Mucosa of rectum (tissue), 2 donors: ENCODE measurements around the gene ID3.

Source experiments
- H3K27ac ChIP-seq, 2 donors: one replicate each; pipeline ENCODE4 v1.7.0; 2013; ENCODE audit warnings: inconsistent platforms in 2 of 2, low read depth in 2 of 2, low read length in 2 of 2
- H3K27me3 ChIP-seq, 2 donors: one replicate each; pipeline ENCODE4 v1.7.0; 2013; ENCODE audit warnings: low read length in 2 of 2; ENCODE audit not compliant: control insufficient read depth in 2 of 2, insufficient read depth in 2 of 2
- H3K36me3 ChIP-seq, 2 donors: one replicate each; pipeline ENCODE4 v1.7.0; 2013; ENCODE audit warnings: low read length in 2 of 2; ENCODE audit not compliant: control insufficient read depth in 2 of 2, insufficient read depth in 2 of 2
- H3K4me1 ChIP-seq, 2 donors: one replicate each; pipeline ENCODE4 v1.7.0; 2013; ENCODE audit warnings: low read length in 2 of 2, mild to moderate bottlenecking in 1 of 2; ENCODE audit not compliant: control insufficient read depth in 2 of 2, insufficient read depth in 2 of 2
- H3K4me3 ChIP-seq, 2 donors: one replicate each; pipeline ENCODE4 v1.7.0; 2013; ENCODE audit warnings: low read length in 2 of 2
- H3K9ac ChIP-seq, 2 donors: one replicate each; pipeline ENCODE4 v1.7.0; 2013; ENCODE audit warnings: low read length in 2 of 2, low read depth in 1 of 2, mild to moderate bottlenecking in 1 of 2
- H3K9me3 ChIP-seq, 2 donors: one replicate each; pipeline ENCODE4 v1.7.0; 2013; ENCODE audit warnings: low read length in 2 of 2; ENCODE audit not compliant: control insufficient read depth in 2 of 2
- donor health status: healthy.
- donor health status: Normal muscosa, but diverticular disease.

The ID3 gene

DNA sequence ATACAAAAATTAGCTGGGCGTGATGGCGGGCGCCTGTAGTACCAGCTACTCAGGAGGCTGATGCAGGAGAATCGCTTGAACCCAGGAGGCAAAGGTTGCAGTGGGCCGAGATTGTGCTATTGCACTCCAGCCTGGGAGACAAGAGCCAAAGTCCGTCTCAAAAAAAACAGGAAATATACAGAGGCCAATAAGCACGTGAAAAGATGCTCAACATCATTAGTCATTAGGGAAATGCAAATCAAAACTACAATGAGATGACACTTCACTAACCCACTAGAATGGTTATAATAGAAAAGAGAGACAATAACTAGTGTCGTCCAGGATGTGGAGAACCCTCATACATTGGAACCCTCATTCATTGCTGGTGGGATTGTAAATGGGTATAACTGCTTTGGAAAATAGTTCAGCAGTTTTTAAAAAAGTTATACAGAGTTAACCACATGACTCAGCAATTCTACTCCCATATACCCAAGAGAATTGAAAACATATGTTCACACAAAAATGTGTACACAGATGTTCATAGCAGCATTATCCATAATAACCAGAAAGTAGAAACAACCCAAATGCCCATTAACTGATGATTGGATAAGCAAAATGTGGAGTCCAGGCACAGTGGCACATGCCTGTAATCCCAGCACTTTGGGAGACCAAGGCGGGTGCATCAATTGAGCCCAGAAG, 21.9 kb downstream of the ID3 start:
- Histone ChIP-seq H3K4me1 (peaks cover 10 to 13% of the 10 kb centered on the region in 2 donors), H3K9me3 (no peaks in the 10 kb centered on the region), H3K27me3 (no peaks in the 10 kb centered on the region), H3K36me3 (no peaks in the 10 kb centered on the region), H3K4me3 (no peak overlapping the region), H3K27ac (no peak overlapping the region), H3K9ac (no peak overlapping the region)

DNA sequence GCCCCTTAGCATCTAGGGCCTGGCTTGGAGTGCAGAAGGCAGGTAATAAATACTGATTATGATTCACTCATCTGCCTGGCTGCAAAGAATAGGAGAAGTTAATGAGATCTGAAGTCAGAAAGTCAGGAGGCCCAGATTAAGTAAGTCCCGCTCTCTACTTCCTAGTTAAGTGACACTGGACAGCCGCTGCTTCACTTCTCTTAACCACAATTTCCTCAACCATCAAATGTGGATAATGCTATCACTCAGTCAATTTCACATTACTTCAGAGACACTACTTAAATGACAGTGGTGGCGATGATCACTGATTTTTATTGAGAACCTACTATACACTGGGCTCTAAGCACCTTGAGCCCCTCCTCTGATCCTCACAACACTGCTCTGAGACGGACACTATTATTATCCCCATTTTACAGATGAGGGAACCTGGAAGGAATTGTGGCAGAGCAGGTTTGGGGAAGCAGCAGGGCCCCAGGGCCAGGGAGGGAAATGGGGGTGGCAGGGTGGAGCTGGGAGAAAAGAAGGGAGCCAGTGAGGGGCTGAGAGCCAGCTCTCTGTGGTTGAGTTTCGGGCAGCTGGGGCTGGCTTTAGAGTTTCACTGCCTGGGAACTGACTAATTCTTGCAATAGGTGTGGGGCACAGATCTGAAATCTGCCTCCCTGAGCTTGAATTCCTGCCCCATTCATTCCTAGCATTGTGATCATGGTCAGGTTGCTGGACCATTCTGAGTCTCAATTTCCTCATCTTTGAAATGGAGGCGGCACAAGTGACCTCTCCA, 25.9 kb downstream of the ID3 start:
- peak overlapping the region in 1 of 2 donors; percentile 23 for H3K27ac ChIP-seq
- peaks cover 41 to 44% of the 10 kb centered on the region in 2 donors for H3K4me1 ChIP-seq
- H3K27me3 ChIP-seq: no peaks in the 10 kb centered on the region
- no peak overlapping the region for H3K9ac ChIP-seq
- no peaks in the 10 kb centered on the region for H3K36me3 ChIP-seq
- H3K9me3 ChIP-seq: no peaks in the 10 kb centered on the region
- H3K4me3 ChIP-seq: no peak overlapping the region

GRCh38 chr1:23531562-23532094, 27.7 kb downstream of the ID3 start:
- no peaks in the 10 kb centered on the region for H3K27me3 ChIP-seq
- H3K9me3 ChIP-seq: no peaks in the 10 kb centered on the region
- H3K4me3 ChIP-seq: peak overlapping the region; percentile 53 to 67
- H3K4me1 ChIP-seq: peaks cover 58 to 63% of the 10 kb centered on the region in 2 donors
- H3K36me3 ChIP-seq: no peaks in the 10 kb centered on the region
- peak overlapping the region; percentile 69 to 74 for H3K27ac ChIP-seq
- peak overlapping the region; percentile 71 to 74 for H3K9ac ChIP-seq

DNA sequence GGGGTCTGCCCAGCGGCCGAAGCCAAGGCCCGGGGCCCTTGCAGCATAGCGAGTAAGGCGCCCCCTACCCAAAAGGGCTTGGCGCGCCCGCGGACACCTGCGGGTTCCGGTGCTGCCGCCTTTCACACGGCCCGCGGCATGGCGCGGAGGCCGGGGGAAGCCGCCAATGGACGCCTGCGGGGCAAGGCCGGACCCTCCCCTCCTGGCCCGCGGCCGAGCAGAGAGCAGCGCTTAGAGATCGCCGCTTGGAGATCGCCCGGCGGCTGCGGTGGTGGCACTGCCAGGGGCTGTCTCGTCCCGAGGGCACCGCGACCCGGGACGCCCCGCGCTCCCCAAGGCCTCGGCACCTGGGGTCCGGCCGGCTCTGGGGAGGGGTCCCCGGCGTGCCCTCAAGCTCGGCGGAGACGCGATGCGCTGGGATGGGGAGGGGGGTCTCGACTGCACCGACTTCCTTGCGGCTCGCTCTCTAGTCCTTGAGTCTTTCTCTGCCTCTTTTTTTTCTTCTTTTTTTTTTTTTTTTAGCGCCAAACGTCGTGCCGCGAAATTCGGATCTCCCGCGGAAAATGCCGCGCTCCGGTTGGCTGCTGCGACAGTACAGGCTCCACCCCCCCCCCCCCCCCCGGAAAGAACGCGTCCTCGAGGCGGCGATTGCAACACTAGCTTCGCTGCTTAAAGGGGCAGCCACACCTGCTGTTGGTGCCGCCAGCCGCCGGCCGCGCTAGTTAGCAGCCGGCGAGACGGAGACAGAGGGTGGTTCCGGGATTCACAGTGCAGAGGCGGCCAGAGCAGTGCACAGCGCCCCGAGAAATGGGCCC, 28.3 kb downstream of the ID3 start, which contains the start of gene E2F2:
E2F2 (minus strand) TSS at position 487 of the 815 bp plus-strand sequence; CDS start at position 47, 440 bp downstream.
- H3K36me3 ChIP-seq: no peaks in the 10 kb centered on the region
- H3K4me3 ChIP-seq: peak within 1 kb of the TSS; percentile 58 to 76
- H3K4me1 ChIP-seq: peaks cover 64 to 69% of the 10 kb centered on the region in 2 donors
- peak within 1 kb of the TSS; percentile 83 to 92 for H3K9ac ChIP-seq
- H3K27me3 ChIP-seq: no peaks in the 10 kb centered on the region
- no peaks in the 10 kb centered on the region for H3K9me3 ChIP-seq
- peak within 1 kb of the TSS; percentile 97 for H3K27ac ChIP-seq

DNA sequence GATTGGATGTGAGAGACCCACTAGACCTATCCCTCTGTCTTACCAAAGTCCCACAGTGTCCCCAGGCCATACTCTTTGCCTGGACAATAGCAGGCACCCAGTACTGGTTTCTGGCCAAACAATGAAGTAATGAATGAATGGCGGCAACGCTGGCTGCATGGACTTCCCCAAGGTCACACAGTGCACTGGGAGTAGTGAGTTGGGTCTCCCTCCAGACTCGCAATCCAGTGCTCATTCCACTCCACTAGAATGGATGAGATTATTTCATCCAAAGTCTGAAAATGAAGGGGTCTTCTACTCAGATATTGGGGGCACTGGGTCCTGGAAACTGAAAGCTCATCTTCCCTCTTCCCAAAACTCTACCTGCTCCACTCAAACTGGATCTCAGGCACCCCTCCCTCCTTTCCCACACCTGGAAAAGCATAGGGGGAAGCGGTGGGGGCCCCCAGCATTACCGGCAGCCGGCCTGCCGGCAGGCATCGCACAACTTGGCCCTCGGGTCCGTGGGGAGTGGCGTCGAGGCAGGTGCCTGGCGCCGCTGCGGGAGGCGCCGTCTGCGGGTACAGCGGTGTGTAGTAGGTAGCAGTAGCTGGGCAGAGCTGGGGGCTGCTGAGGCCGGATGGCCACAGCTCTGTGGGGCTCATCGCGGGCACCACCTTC, 29.1 kb downstream of the ID3 start:
- Histone ChIP-seq H3K9ac (peak overlapping the region; percentile 83 to 92), H3K27ac (peak overlapping the region; percentile 97), H3K4me1 (peaks cover 72 to 77% of the 10 kb centered on the region in 2 donors), H3K4me3 (peak overlapping the region; percentile 58 to 76), H3K36me3 (no peaks in the 10 kb centered on the region), H3K27me3 (no peaks in the 10 kb centered on the region), H3K9me3 (no peaks in the 10 kb centered on the region)

DNA sequence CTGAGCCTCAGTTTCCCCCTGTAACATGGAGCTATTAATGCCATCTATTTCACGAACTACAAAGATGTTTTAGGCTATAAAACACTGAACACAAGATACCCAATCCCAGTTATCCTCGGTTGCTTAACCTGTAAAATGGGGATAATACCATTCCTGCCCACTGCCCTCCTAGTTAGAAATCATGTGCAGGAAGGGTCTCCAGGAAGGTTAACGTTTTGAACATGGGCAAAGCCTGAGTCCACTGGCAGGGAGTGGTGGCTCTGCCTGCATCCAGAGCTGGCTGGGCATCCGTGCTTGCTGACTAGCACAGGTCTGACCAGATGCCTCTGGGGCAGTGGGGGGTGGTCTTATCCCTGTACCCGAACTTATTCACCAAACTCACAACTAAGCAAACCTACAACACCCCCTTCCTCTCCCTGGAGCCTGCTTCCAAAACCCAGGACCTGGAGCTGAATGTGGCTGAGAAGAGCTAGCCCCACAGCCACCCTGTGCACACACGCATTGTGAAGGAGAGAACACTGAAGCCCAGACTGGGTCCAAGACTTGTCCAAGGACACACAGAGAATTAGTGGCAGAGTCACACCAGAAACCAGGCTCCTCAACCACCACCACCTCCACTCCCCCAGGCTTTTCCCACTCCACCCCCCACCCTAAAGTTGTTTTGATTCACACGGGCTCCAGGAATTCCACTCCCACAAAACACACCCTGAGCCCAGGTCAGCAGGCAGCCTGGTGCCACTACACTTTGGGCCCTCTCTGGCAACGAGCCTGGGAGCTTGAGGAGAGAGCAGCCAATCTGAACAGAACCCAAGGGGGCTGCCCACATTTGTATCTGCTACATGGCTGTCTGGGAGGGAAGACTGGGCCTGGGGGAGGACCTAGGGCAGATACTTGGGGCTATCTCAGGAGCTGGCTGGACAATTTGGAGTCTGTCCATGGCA, 29.9 kb downstream of the ID3 start:
- no peaks in the 10 kb centered on the region for H3K27me3 ChIP-seq
- H3K9me3 ChIP-seq: no peaks in the 10 kb centered on the region
- peak overlapping the region; percentile 58 to 76 for H3K4me3 ChIP-seq
- H3K4me1 ChIP-seq: peaks cover 78 to 85% of the 10 kb centered on the region in 2 donors
- no peaks in the 10 kb centered on the region for H3K36me3 ChIP-seq
- peak overlapping the region; percentile 97 for H3K27ac ChIP-seq
- peak overlapping the region; percentile 83 to 92 for H3K9ac ChIP-seq

DNA sequence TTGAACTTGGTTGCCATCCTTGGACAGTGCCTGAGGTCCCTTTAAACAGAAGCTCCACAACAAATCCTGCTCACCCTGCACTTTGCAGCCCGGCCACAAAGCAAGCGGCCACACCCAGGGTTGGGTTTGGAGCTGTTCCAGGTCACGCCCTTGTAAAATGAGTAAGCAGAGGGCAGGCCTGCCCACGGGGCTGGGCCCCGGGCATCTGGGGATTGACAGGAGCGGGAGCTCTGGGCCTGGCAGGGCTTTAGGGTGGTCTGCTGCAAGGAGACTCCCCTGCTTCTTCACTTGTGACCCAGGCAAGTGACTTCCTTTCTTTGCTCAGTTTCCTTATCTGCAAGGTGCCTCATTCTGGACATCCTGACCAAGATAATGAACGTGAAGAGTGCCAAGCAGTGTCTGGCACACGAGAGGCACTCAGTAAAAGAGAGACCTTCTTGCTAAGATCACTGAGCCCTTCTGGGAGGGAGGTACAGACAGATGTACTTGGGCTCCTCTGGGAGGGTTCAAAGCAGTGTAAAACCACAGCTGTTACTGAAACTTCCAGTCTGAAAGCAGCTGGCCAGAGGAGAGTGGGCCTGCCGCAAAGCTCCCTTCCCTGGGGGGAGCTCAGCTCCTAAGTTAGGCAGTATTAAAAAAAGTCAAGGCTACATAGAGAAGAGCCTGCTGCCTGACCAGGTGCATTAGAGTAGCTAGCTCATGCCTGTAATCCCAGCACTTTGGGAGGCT, 30.9 kb downstream of the ID3 start:
- no peaks in the 10 kb centered on the region for H3K27me3 ChIP-seq
- H3K36me3 ChIP-seq: no peaks in the 10 kb centered on the region
- peak overlapping the region; percentile 97 for H3K27ac ChIP-seq
- H3K4me3 ChIP-seq: peak overlapping the region; percentile 58 to 76
- peak overlapping the region; percentile 83 to 92 for H3K9ac ChIP-seq
- H3K4me1 ChIP-seq: peaks cover 82 to 89% of the 10 kb centered on the region in 2 donors
- no peaks in the 10 kb centered on the region for H3K9me3 ChIP-seq

GRCh38 chr1:23527900-23528249, 31.4 kb downstream of the ID3 start:
- Histone ChIP-seq H3K9ac (peak overlapping the region; percentile 2 to 54), H3K36me3 (no peaks in the 10 kb centered on the region), H3K9me3 (no peaks in the 10 kb centered on the region), H3K27me3 (no peaks in the 10 kb centered on the region), H3K4me3 (peak overlapping the region; percentile 53 to 76), H3K27ac (peak overlapping the region; percentile 97), H3K4me1 (peaks cover 80 to 85% of the 10 kb centered on the region in 2 donors)
